Endothelial cell of hepatic sinusoid (primary cell): ENCODE results near the gene GYPA.
"Not testable (repeated sequence)": the region's sequence is repeated elsewhere in the genome, so short reads cannot be mapped to it uniquely, and the experiment has no call there.

Experiments used
- in situ Hi-C: cut with HindIII; loops from 2 replicates; pipeline ENCODE4 v1.10.0; 2017; ENCODE audit warnings: low sequenced_read_pairs

Gene GYPA

GRCh38 chr4:144140594-144141295 is at the start of gene GYPA:
TSS of gene GYPA (minus strand) at chr4:144140718. CDS start at chr4:144140635, 83 bp downstream.
- in situ Hi-C loops = not testable (repeated sequence)

- in situ Hi-C loops = no loop called here
Measured at GRCh38 chr4:144190009-144190408, 49.5 kb upstream of the GYPA start.

- in situ Hi-C loops = no loop called here
Measured at GRCh38 chr4:144189121-144189520, 48.6 kb upstream of the GYPA start.

DNA sequence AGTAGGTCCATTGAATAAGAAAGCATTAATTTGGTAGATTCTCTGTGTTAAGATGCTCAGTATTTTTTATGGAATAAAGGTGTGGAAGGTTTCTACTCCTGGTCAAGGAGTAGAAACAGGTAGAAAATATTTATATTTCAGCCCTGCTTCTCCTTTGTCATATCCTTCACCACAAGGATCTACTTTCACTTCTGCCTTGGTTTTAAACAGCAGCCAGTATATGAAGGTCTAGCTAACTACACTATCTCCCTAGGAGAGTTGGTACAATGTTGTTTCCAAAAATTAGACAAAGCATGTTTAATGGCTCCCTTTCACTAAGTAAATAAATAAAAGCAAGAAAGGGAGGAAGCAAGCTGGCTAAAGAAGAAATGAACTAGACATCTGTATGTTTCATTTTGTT is 44.6 kb upstream of the GYPA start:
- in situ Hi-C loops = no loop called here

GRCh38 chr4:144183165-144183564 is 42.6 kb upstream of the GYPA start:
- in situ Hi-C loops = no loop called here

- in situ Hi-C loops = no loop called here
Measured at GRCh38 chr4:144181391-144181790, 40.9 kb upstream of the GYPA start.

DNA sequence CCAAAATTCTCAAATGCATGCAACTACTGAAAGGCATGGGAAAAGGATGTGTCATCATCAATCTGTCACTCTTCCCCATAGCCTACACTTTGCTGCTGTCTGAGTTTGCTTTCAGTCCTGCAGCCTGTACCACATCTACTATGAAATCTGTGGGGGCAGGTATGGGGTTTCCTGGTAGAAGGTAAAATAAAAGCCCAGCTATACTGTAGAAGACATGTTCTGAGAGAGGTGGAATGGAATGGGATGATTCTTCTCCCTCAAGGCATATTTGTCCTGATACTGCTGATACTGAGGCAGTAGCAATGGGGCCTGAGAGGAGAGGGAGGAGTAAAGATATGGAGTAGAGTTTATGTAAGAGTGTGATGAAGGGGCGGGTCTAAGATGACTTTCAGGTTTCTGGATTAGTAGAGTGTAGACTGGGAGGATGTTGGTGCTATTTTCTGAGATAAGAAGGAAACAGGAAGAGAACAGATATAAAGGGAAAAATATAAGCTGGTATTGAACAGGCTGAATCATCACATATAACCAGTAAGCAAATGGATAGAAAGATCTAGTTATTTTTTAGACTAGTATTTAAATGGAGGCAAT is 38.7 kb upstream of the GYPA start:
- in situ Hi-C loops = no loop called here

- in situ Hi-C loops = no loop called here
Measured at GRCh38 chr4:144178414-144178813, 37.9 kb upstream of the GYPA start.

GRCh38 chr4:144176476-144176875 is 36.0 kb upstream of the GYPA start:
- in situ Hi-C loops = no loop called here

- in situ Hi-C loops = no loop called here
Measured at GRCh38 chr4:144174401-144175067, 34.0 kb upstream of the GYPA start.

DNA sequence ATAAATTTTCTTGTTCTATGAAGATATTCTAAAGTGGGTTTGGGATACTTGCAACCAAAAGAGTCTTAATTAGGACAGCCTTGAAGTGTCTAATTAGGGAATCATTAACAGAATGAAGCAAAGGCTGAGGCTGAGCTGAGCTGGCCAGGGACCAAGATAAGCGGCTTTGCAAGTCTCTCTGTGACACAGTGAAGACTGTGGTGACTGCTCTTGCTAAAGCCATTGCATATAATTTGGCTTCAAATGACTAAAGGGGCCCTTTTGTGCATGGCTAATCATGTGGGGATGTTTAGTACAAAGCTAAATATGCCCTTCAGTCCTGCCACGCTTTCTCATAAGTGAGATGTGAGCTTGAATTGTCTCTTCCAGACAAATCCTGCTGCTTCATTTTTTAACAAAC is 31.2 kb upstream of the GYPA start:
- in situ Hi-C loops = no loop called here

GRCh38 chr4:144169211-144169610 is 28.7 kb upstream of the GYPA start:
- in situ Hi-C loops = no loop called here

DNA sequence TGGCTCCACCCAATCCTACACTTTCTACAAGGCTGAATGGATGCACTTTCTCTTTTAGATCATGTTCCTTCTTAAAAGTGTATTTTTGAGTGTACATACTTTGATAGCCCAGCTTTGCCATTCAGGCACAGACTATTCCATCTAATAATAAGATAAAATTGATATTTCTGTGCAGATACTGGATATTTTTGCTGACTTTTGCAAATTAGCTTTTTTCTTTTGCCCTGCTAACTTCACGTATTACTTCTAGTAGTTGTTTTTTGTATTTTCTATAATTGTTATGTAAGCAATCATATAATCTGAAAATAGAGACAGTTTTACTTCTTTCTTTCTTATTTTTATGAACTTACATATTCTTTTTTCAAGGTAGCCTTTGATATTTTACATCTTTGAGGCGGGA is 13.5 kb upstream of the GYPA start:
- in situ Hi-C loops = no loop called here

GRCh38 chr4:144142690-144143326 is 2.3 kb upstream of the GYPA start:
- in situ Hi-C loops = not testable (repeated sequence)

GRCh38 chr4:144141493-144141892 is 975 bp upstream of the GYPA start:
- in situ Hi-C loops = no loop called here

DNA sequence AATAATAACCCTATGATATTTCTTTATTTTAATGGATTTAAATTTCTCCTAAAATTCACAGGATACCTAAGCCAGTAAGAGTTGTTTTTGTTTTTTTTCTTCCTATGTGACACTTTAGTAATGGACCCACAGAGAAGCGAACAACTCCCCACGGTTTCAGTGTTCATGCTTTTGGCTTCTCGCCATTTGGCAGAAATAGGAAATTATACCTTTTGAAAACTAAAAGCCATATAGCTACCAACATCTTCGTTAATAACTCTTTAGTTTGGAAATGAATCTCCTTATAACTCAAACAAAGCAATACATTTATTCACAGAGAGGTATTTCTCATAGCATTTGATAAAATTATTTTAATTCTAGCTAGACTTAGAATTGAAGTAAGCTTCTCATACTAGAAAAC is 527 bp downstream of the GYPA start:
- in situ Hi-C loops = not testable (repeated sequence)

DNA sequence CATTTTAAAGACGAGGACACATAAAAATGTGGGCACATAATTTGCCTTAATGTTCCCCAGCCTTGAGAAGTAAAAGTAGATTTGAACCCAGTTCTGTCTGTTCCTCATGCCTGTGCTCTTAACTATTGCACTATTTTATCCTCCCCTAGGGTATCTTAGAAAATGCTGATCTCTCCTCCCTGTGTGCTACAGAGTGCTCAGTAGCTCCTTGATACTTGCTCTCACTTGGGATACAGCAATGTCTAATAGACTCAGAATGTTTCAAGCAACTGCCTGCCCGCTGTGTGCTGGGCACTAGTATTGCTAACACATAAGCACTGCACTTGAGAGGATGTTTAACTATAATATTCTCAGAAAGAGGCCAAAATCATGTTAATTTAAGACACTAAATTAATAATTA is 971 bp downstream of the GYPA start:
- in situ Hi-C loops = not testable (repeated sequence)

DNA sequence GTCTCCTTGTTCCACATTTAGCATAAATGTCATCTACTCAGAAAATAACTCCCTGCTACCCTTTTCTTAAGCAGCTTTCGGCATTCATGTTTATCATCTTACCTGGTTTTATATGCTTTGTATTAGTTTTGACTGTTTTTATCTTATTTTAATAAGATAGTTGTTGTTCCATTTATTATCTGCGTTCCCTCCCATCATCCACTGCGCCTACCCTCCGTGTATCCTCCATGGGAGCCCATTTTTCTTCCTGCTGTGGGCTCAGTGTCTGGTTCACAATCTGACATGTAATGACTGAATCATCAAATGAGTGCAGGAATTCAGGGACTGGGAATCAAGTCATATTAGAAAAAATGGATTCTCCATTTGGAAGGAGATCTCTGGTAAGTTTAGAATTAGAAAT is 2.3 kb downstream of the GYPA start:
- in situ Hi-C loops = not testable (repeated sequence)

GRCh38 chr4:144137137-144137931 is 3.2 kb downstream of the GYPA start:
- in situ Hi-C loops = not testable (repeated sequence)

DNA sequence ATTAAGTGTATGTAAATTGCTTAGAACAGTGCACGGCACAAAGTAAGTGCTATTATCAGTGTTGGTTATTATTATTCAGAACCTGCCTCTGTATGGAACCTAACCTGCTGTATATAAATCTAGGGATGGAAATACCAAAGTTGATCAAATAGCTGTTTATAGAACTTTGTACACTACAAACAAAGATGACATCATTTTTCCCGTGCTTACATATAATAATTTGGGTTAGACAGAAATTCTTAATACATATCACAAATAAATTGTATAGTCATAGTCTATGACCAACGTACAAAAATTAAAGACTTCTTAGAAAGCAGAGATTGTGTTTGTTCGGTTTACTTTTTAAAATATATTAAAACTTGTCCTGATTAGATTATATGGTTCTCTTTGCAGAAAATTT is 4.3 kb downstream of the GYPA start:
- in situ Hi-C loops = not testable (repeated sequence)

- in situ Hi-C loops = not testable (repeated sequence)
Measured at GRCh38 chr4:144130167-144130566, 10.4 kb downstream of the GYPA start.
